ENCODE measurements around the gene THOC6.

GRCh38 chr16:2991566-2992261 lies 32.1 kb upstream of the THOC6 start:
- TF ChIP-seq CTCF (IDR thresholded peaks at IDR 0.05; ENCODE audit: poor library complexity) = no peak
- TF ChIP-seq EZH2phosphoT487 (IDR thresholded peaks at IDR 0.05; ENCODE audit: low read depth, severe bottlenecking, unreplicated experiment) = no peak

Data from hepatocyte (in vitro differentiated cells).